Measurements from ENCODE around the gene PTPN11. TPM values are rescaled to one million over a fixed set of nuclear protein-coding genes. Genes with fewer than 3 reads are reported as not detected.

The PTPN11 gene
- total and polyA plus RNA-seq, 2 of the 13 experiments (the other 11 are each of a cell fraction or from before 2014, with no cell fraction given): 30.0 to 63.5 TPM

GRCh38 chr12:112537710-112538396, 119.1 kb downstream of the PTPN11 start:
- H3K4me3 ChIP-seq (replicated peaks in 1 of 3; ENCODE audit: insufficient read depth in 1 of 3, low read depth in 2 of 3, low read length in 3 of 3): no peak overlapping the region
- intact Hi-C loops (cut with micrococcal nuclease; ENCODE audit: unreplicated experiment) (loop anchor here (1.0 kb wide), 1 partner anchor 11 kb away; no protein-coding TSS in a partner anchor), in situ Hi-C loops (cut with HindIII; ENCODE audit: extremely low pct_ligation_motif_present, low pct_unique_long_range_greater_than_20kb) (no loop called here)
- peak overlapping the region; percentile 33; the same call in 1 of the 2 replicates for H3K4me2 ChIP-seq (ENCODE audit: low read depth, low read length)
- no TSS peak for BruUV-seq (replicated peaks)
- no peak for FAIRE-seq
- no peak overlapping the region for H2AFZ ChIP-seq (ENCODE audit: low read length)
- WGBS (ENCODE audit: low lambda C conversion rate): 5% methylated on average over 3 of the region's 3 CpGs
- H3K79me2 ChIP-seq (ENCODE audit: insufficient read depth, low read length): no peaks in the 10 kb centered on the region
- no peak; the same call in 2 of the 3 replicates for ATAC-seq
- H3K9me3 ChIP-seq (ENCODE audit: low read length): no peaks in the 10 kb centered on the region
- ChIA-PET POLR2A (no interaction called here), CTCF (ENCODE audit: low intra/inter-chr PET ratio, low total read pairs) (no interaction called here)
- peaks cover 6% of the 10 kb centered on the region; the same call in 1 of the 2 replicates for H3K4me1 ChIP-seq (ENCODE audit: insufficient read depth, low read length)
- peak; percentile 24 for TF ChIP-seq TEAD3 (CRISPR knock-in tag; optimal IDR thresholded peaks at IDR 0.05; ENCODE audit: borderline replicate concordance)
- no peak for TF ChIP-seq ZNF264 (CRISPR knock-in tag; IDR thresholded peaks at IDR 0.05)
- TF ChIP-seq, protein P1, sequence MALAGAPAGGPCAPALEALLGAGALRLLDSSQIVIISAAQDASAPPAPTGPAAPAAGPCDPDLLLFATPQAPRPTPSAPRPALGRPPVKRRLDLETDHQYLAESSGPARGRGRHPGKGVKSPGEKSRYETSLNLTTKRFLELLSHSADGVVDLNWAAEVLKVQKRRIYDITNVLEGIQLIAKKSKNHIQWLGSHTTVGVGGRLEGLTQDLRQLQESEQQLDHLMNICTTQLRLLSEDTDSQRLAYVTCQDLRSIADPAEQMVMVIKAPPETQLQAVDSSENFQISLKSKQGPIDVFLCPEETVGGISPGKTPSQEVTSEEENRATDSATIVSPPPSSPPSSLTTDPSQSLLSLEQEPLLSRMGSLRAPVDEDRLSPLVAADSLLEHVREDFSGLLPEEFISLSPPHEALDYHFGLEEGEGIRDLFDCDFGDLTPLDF (CRISPR knock-in tag; IDR thresholded peaks at IDR 0.05): no peak
- peak; percentile 92 for TF ChIP-seq RFX5 (IDR thresholded peaks at IDR 0.05; ENCODE audit: low read depth, low read length)
- no peak for TF ChIP-seq EHMT2 (IDR thresholded peaks at IDR 0.05; ENCODE audit: borderline replicate concordance, low read depth, low read length)
- no peak for TF ChIP-seq FOSL2 (CRISPR knock-in tag; IDR thresholded peaks at IDR 0.05)
- no peak for TF ChIP-seq KAT7 (CRISPR knock-in tag; IDR thresholded peaks at IDR 0.05; ENCODE audit: borderline replicate concordance)
- TF ChIP-seq ISL2 (CRISPR knock-in tag; IDR thresholded peaks at IDR 0.05): no peak
- no peak for TF ChIP-seq FOXP4 (CRISPR knock-in tag; IDR thresholded peaks at IDR 0.05)
- no peak for TF ChIP-seq ZNF619 (CRISPR knock-in tag; IDR thresholded peaks at IDR 0.05)
- TF ChIP-seq ZNF552 (CRISPR knock-in tag; IDR thresholded peaks at IDR 0.05; ENCODE audit: borderline replicate concordance): no peak
- DNase-seq (ENCODE audit: low spot score): peak; percentile 56
- H3K36me3 ChIP-seq (replicated peaks in 1 of 2; ENCODE audit: control insufficient read depth in 1 of 2, insufficient read depth in 2 of 2, low read length in 2 of 2): no peaks in the 10 kb centered on the region
- no peaks in the 10 kb centered on the region for H4K20me1 ChIP-seq (ENCODE audit: insufficient read depth, low read length)
- no peak overlapping the region for H3K9ac ChIP-seq (ENCODE audit: insufficient read depth, low read depth, low read length)
- H3K27ac ChIP-seq (ENCODE audit: extremely low read length, insufficient read depth, low read length): no peak overlapping the region
- peaks cover 0 to 11% of the 10 kb centered on the region in 2 experiments; a peak in 2 of 5 replicates for H3K27me3 ChIP-seq (ENCODE audit: control insufficient read depth in 1 of 2, insufficient read depth in 2 of 2, low read length in 2 of 2)
